Osteocyte (in vitro differentiated cells): ENCODE measurements around the gene RPS3. TPM values are rescaled to one million over a fixed set of nuclear protein-coding genes. Genes with fewer than 3 reads are reported as not detected.

Experiments
- DNase-seq: peaks from one replicate; pipeline ENCODE4 v3.0.0; 2021; ENCODE audit warnings: mixed read lengths; ENCODE audit not compliant: unreplicated experiment; ENCODE audit errors: extremely low spot score
- H3K27ac Mint-ChIP-seq: one replicate; pipeline ENCODE4 v1.8.0; 2021; ENCODE audit warnings: mild to moderate bottlenecking, mixed read lengths; ENCODE audit not compliant: unreplicated experiment
- H3K27me3 Mint-ChIP-seq: one replicate; pipeline ENCODE4 v1.8.0; 2021; ENCODE audit warnings: mixed read lengths; ENCODE audit not compliant: unreplicated experiment
- H3K36me3 Mint-ChIP-seq: one replicate; pipeline ENCODE4 v1.8.0; 2021; ENCODE audit warnings: mixed read lengths; ENCODE audit not compliant: unreplicated experiment
- H3K4me1 Mint-ChIP-seq: one replicate; pipeline ENCODE4 v1.8.0; 2021; ENCODE audit warnings: mixed read lengths; ENCODE audit not compliant: unreplicated experiment
- H3K4me3 Mint-ChIP-seq: one replicate; pipeline ENCODE4 v1.8.0; 2021; ENCODE audit warnings: mild to moderate bottlenecking, moderate library complexity, mixed read lengths; ENCODE audit not compliant: unreplicated experiment
- H3K9me3 Mint-ChIP-seq: one replicate; pipeline ENCODE4 v1.8.0; 2021; ENCODE audit warnings: mixed read lengths; ENCODE audit not compliant: unreplicated experiment
- CTCF ChIP-seq: fragments of 200-600 bp; sonication (generic); IDR thresholded peaks from 2 replicates; pipeline ENCODE4 v1.5.0; 2021; ENCODE audit warnings: antibody characterized with exemption, mild to moderate bottlenecking, moderate library complexity
- total RNA-seq: library from RNA; stranded (reverse); gene quantifications from 2 replicates; pipeline ENCODE4 v1.2.1, GENCODE V29; 2021

Gene RPS3
- total RNA-seq, 1 donor from 2014 or later, result 2,093 TPM

- Mint-ChIP-seq H3K4me1 (peaks cover 33% of the 10 kb centered on the region), H3K9me3 (no peaks in the 10 kb centered on the region), H3K4me3 (peak overlapping the region; percentile 99), H3K27ac (peak overlapping the region; percentile 98), H3K36me3 (peaks cover 41% of the 10 kb centered on the region), H3K27me3 (peaks cover 9% of the 10 kb centered on the region)
- no peak for TF ChIP-seq CTCF
- no peak for DNase-seq
Observed at GRCh38 chr11:75400146-75400865, 988 bp downstream of the RPS3 start.

- DNase-seq, result no peak
- Mint-ChIP-seq H3K27ac (peak overlapping the region; percentile 34), H3K27me3 (no peaks in the 10 kb centered on the region), H3K36me3 (peaks cover 48% of the 10 kb centered on the region), H3K9me3 (no peaks in the 10 kb centered on the region), H3K4me1 (peaks cover 33% of the 10 kb centered on the region), H3K4me3 (peak overlapping the region; percentile 99)
- TF ChIP-seq CTCF, result no peak
Observed at GRCh38 chr11:75402002-75402773, 2.9 kb downstream of the RPS3 start.

- peaks cover 52% of the 10 kb centered on the region for H3K36me3 Mint-ChIP-seq
- H3K4me1 Mint-ChIP-seq, result peaks cover 36% of the 10 kb centered on the region
- no peak for TF ChIP-seq CTCF
- H3K9me3 Mint-ChIP-seq, result no peaks in the 10 kb centered on the region
- H3K27me3 Mint-ChIP-seq, result no peaks in the 10 kb centered on the region
- no peak overlapping the region for H3K4me3 Mint-ChIP-seq
- H3K27ac Mint-ChIP-seq, result no peak overlapping the region
- DNase-seq, result no peak
Observed at GRCh38 chr11:75403037-75403436, 3.7 kb downstream of the RPS3 start.

- no peaks in the 10 kb centered on the region for H3K9me3 Mint-ChIP-seq
- no peak overlapping the region for H3K27ac Mint-ChIP-seq
- TF ChIP-seq CTCF, result no peak
- DNase-seq, result no peak
- H3K36me3 Mint-ChIP-seq, result peaks cover 52% of the 10 kb centered on the region
- H3K27me3 Mint-ChIP-seq, result no peaks in the 10 kb centered on the region
- no peak overlapping the region for H3K4me3 Mint-ChIP-seq
- H3K4me1 Mint-ChIP-seq, result peaks cover 35% of the 10 kb centered on the region
Observed at GRCh38 chr11:75403983-75404658, 4.8 kb downstream of the RPS3 start.

GRCh38 chr11:75406338-75406777 is 7.0 kb downstream of the RPS3 start:
- DNase-seq, result no peak
- Mint-ChIP-seq H3K4me1 (peaks cover 24% of the 10 kb centered on the region), H3K9me3 (no peaks in the 10 kb centered on the region), H3K27me3 (no peaks in the 10 kb centered on the region), H3K36me3 (peaks cover 47% of the 10 kb centered on the region), H3K27ac (no peak overlapping the region), H3K4me3 (no peak overlapping the region)
- TF ChIP-seq CTCF, result no peak
